Activated CD8-positive, alpha-beta memory T cell treated with anti-CD3 and anti-CD28 coated beads, Interleukin-2, amount 50 U/mL, for 1 hour (primary cell): ENCODE results near the gene HERC2.

Source experiments
- DNase-seq: peaks from one replicate; pipeline ENCODE4 v3.0.0-alpha.2; 2020; ENCODE audit errors: extremely low read depth

HERC2 gene

GRCh38 chr15:28096670-28097431 lies 225.1 kb downstream of the HERC2 start:
- DNase-seq = no peak

- DNase-seq = no peak
Observed at GRCh38 chr15:28096411-28096669, 225.6 kb downstream of the HERC2 start.

GRCh38 chr15:28094732-28095521 lies 227.1 kb downstream of the HERC2 start:
- DNase-seq = no peak

GRCh38 chr15:28093752-28094535 lies 228.0 kb downstream of the HERC2 start:
- DNase-seq = no peak

- DNase-seq = no peak
Observed at GRCh38 chr15:28091313-28091712, 230.7 kb downstream of the HERC2 start.

DNA sequence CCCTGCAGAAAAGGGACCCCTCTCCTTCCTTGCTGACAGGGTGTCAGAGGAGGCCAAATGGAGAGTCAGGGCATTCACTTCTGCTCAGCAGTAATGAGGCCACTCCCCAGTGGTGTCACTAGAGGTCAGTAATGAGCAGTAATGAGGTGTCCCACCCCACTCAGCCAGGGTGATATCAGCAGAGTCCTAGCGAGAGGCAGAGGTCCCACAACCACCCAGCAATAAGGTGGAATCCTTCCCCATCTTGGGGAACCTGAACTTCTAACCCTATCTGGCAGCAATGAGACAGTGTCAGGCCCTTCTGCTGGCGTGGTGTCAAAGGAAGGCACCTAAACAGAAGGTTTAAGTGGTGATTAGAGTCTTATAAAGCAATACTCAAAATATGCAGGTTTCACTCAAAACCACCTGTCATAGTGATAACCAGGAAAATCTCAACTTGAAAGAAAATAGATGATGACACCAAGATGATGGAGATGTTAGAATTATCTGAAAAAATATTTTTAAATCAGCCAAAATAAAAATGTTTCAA lies 235.7 kb downstream of the HERC2 start:
- no peak for DNase-seq

DNA sequence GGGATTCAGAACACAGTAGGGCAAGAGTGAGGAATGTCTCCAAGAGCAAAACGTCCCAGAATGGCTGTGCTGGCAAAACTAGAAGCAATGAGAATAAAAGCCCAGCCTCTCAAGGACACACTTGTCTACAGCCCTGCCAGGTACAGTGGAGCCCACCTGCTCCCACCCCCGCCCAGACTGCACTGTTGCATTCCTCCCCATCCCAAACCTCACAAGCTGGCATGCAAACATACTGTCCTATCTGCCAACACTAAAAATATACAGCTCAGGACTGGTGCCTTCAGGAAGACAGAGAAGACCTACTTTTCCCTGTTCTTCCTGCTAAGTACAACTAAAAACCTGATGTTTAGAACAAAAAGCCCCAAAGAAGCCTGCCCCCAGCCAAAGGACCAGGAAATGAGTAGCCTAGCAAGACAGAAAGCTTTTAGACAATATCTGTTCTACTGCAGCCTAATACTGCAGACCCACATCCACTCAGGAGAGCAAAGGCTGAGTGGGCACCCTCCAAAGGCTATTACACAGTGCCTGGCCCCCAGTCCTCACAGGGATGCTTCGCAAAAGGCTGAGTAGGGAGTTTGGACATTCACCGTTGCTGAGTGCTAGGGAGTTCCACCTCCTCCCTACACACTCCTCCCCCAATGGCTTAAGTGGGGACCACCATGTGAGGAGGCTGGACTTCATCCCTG lies 236.3 kb downstream of the HERC2 start:
- DNase-seq = no peak

DNA sequence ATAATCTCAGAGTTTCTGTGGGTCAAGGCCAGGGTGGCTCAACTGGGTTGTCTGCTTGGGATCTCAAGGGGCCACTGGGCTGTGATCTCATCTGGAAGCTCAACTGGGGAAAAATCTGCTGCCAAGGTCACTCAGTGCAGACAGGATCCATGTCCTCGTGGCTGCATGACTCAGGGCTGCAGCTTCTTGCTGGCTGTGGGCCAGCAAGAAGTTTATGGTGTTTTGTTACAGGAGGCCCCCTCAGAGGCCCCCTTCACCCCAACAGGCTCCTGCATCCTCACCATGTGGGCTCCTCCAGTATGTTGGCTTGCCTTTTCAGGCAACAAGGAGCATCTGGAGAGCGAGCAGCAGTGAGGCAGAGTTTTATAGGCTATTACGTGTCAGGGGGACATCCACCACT lies 237.4 kb downstream of the HERC2 start:
- DNase-seq = no peak

DNA sequence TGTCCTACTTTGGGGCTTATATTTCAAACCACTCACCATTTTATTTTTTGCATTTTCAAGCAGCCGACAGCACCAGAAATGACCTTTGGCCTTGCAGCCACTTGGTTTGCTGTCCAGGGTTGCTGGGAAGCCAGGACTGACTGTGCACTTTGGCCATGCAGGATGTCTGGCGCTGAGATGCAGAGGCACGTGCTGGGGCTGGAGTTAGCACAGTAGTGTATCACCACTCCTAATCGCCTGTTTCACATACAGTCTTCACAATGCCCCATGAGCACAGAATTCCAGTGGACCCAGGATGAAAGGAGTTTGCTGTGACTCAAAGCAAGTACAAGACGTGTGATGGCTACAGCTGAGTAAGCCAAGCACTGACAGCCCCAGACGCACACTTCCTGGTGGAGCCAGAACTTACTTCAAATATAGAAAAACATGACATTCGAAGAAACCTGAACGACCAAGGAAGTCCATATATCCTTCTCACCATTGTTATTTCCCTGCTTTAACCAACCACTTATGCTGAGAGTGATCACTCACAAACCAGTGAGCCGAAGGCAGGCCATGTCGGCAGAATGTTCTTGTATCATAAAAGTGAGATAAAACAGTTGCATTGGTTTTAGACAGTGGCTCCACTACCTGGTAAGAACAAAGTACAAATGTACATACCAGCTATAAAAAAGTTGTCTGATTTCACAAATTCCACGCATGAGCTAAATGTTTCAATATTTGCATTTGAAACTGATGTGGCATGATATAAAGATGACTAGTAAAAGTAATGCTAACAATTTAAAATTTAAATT lies 238.9 kb downstream of the HERC2 start:
- DNase-seq = no peak

DNA sequence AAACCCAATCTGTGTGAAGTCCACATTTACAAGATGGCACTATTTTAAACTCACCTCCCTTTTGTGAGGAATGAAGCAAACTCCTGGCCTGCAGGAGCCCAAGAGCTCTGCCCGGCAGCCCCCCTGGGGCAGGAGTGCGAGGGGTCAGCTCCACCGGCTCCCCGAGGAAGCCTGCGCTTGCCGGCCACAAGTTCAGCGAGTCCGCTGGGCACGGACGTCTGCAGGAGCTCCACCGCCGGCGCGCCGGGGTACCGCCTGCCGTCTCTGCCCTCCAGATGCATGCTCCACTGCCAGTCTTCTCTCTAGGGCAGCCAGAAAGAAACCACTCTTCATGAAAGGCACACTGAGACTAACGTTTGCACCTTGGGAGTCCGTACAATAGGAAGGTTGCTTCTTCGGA lies 240.4 kb downstream of the HERC2 start:
- no peak for DNase-seq

DNA sequence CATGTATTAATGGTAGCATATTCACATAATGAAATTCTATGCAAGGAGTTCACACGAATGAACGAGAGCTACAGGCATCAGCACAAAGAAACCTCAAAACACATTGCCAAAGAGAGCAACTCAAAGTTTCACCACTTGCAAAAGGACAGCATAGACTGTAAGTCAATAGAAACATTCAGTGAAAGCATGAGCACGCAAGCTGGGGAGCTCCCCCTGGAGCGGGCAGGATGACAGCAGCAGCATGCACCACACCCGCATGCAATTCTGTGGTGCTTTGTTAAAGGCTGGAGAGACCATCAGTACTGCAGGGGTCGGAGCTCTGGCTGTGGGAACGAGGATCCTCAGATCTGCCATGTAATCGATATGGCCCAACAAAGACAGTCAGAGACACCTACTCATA lies 241.6 kb downstream of the HERC2 start:
- DNase-seq = no peak

DNA sequence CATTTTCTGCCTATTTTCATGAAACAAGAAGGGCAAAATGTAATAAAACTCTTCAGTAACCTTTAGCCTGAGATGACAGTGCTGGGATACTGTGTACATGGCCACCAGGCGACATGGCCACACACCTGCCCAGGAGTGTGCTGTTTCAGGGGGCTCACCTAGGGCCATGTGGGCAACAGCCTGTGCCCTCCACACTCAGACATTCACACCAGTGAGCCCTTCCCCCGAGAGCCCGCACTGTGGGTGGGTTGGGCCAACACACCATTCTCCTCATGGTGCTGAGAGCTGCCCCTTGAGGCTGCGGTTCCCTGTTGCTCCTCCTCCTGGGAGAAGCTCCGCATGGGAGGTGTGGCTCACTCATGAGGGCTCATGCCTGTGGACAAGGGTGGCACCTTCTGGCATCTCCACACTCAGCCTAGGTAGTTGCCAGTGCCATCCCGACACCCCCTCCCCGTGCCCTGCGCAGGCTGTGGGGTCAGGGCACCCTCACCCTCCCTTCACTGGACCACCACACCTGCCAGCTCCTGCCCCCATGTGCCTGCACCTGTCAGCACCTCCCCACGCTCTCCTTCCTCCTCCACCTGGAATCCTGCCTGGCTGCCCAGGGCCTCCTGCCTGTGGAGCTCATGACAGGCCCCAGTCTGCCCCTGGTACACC lies 242.5 kb downstream of the HERC2 start:
- DNase-seq = no peak

DNA sequence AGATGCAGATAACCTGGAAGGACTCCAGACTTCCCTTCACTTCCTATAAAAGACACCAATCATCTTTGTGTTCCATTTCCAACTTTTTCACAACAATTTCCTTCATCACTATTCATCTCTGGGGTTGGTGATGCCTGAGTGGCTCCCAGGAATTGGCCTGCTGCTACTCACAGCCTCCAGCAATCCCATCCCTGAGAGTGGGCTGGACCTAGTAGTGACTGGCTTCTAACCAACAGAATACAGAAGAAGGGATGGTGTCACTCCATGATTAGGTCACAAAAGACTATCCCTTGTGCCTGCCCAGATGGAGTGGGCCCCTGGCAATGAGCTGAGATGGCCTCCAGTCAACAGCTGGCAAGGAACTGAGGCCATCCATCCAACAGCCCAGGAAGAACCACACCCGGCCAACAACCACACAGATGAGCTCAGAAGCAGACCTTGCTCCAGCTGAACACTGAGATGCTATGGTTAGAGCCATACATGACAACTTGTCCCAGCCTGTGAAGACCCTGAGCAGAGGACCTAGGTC lies 243.7 kb downstream of the HERC2 start:
- no peak for DNase-seq

GRCh38 chr15:28075573-28075972 lies 246.4 kb downstream of the HERC2 start:
- no peak for DNase-seq

- DNase-seq = no peak
Observed at GRCh38 chr15:28068930-28069329, 253.0 kb downstream of the HERC2 start.

DNA sequence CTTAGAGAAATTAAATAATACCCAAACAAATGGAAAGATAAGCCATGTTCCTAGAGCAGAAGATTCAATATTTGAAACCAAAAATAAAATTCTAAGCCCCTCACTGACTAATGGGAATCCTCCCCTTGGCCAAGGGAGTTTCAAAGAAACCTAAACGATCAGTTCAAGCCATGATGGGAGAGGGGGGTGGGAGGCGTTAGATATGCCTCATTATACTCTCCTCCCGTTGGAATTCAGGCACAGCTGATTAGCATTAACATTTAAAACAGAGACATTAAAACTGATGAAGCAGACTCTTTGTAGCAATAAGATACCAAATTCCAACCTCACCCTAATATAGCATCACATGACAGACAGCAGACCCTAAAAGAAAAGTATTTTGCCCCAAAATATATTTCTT lies 255.7 kb downstream of the HERC2 start:
- DNase-seq = no peak
